Measurements from ENCODE around the gene TAOK2.
A peak's percentile ranks its signal among the peaks of the same experiment; 100 is the strongest.

GRCh38 chr16:30032083-30032819, 58.6 kb downstream of the TAOK2 start:
- TF ChIP-seq CTCF (IDR thresholded peaks at IDR 0.05; ENCODE audit: low read depth, low read length, poor library complexity, severe bottlenecking) (peak; percentile 97), EZH2phosphoT487 (IDR thresholded peaks at IDR 0.05; ENCODE audit: borderline replicate concordance, low read length) (no peak)

All from DOHH2 (cell line).